Measurements from ENCODE around the gene RAE1.

Gene RAE1

GRCh38 chr20:57384953-57385761, 34.1 kb downstream of the RAE1 start:
- no peak for DNase-seq (ENCODE audit: insufficient read length)
- TF ChIP-seq TAF1 (IDR thresholded peaks at IDR 0.05; ENCODE audit: borderline replicate concordance, low read depth, low read length) (no peak), POLR2A (IDR thresholded peaks at IDR 0.05; ENCODE audit: low read depth, low read length) (no peak), POLR2AphosphoS5 (IDR thresholded peaks at IDR 0.05; ENCODE audit: low read depth, low read length) (no peak)
- FAIRE-seq, result no peak

- TF ChIP-seq POLR2A (IDR thresholded peaks at IDR 0.05; ENCODE audit: low read depth, low read length) (no peak), TAF1 (IDR thresholded peaks at IDR 0.05; ENCODE audit: borderline replicate concordance, low read depth, low read length) (no peak), POLR2AphosphoS5 (IDR thresholded peaks at IDR 0.05; ENCODE audit: low read depth, low read length) (no peak)
- DNase-seq (ENCODE audit: insufficient read length), result no peak
- no peak for FAIRE-seq
These were observed 34.9 kb downstream of the RAE1 start for GRCh38 chr20:57385940-57386339.

DNA sequence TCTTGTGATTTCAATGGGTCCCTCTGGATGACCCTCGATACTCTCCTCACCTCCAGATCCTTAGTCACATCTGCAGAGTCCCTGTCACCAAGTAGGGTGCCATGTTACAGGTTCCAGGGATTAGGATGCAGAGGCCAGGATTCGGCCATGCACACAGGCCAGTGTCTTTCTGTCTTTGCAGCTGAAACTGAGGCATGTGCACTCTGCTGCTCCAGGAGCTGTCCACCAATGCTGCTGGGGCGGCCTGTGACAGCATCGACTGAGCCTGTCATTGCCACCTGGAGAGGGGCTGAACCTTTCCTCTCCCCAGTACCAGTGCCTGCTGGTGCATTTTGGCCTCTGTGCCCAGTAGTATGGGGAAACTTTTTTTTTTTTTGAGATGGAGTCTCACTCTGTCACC, 35.7 kb downstream of the RAE1 start:
- no peak for TF ChIP-seq POLR2A (IDR thresholded peaks at IDR 0.05; ENCODE audit: low read depth, low read length)
- no peak for TF ChIP-seq POLR2AphosphoS5 (IDR thresholded peaks at IDR 0.05; ENCODE audit: low read depth, low read length)
- TF ChIP-seq TAF1 (IDR thresholded peaks at IDR 0.05; ENCODE audit: borderline replicate concordance, low read depth, low read length), result no peak
- DNase-seq (ENCODE audit: insufficient read length), result no peak
- FAIRE-seq, result no peak

DNA sequence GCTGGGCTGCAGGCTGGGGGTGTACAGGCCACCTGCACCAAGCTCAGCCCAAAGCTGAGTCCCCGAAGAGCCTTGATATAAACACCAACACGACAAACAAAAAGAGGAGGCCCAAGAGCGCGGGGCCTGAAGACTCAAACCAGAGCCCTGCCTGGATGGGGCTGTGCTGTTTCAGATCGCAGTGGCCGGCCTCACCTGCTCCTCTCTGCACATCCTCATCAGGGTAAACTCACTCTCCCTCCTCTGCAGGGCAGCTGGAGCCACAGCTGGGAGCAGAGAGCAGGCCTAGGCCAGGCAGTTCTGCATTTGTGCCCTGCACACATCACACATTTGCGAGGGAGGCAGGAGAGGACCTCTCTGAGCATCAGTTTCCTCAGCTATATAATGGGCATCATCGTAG, 36.4 kb downstream of the RAE1 start:
- DNase-seq (ENCODE audit: insufficient read length), result no peak
- no peak for FAIRE-seq
- TF ChIP-seq POLR2AphosphoS5 (IDR thresholded peaks at IDR 0.05; ENCODE audit: low read depth, low read length) (no peak), POLR2A (IDR thresholded peaks at IDR 0.05; ENCODE audit: low read depth, low read length) (no peak), TAF1 (IDR thresholded peaks at IDR 0.05; ENCODE audit: borderline replicate concordance, low read depth, low read length) (no peak)

DNA sequence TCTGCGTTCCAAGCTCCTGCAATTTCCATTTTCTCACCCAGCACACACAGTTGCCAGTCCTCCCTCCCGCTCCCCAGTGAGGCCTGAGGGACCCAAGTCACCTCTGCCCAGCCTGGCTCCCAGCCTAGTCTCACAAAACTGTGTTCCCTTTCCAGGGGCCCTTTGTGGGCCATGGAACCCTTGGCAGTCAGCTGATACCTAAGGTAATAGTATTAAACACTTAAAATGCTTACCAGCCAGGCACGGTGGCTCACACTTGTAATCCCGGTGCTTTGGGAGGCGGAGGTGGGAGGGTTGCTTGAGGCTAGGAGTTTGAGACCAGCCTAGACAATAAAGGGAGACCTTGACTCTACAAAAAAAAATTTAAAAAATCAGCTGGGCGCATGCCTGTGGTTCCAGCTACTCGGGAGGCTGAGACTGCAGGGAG, 36.9 kb downstream of the RAE1 start:
- TF ChIP-seq POLR2AphosphoS5 (IDR thresholded peaks at IDR 0.05; ENCODE audit: low read depth, low read length) (no peak), POLR2A (IDR thresholded peaks at IDR 0.05; ENCODE audit: low read depth, low read length) (no peak), TAF1 (IDR thresholded peaks at IDR 0.05; ENCODE audit: borderline replicate concordance, low read depth, low read length) (no peak)
- FAIRE-seq, result no peak
- DNase-seq (ENCODE audit: insufficient read length), result no peak

DNA sequence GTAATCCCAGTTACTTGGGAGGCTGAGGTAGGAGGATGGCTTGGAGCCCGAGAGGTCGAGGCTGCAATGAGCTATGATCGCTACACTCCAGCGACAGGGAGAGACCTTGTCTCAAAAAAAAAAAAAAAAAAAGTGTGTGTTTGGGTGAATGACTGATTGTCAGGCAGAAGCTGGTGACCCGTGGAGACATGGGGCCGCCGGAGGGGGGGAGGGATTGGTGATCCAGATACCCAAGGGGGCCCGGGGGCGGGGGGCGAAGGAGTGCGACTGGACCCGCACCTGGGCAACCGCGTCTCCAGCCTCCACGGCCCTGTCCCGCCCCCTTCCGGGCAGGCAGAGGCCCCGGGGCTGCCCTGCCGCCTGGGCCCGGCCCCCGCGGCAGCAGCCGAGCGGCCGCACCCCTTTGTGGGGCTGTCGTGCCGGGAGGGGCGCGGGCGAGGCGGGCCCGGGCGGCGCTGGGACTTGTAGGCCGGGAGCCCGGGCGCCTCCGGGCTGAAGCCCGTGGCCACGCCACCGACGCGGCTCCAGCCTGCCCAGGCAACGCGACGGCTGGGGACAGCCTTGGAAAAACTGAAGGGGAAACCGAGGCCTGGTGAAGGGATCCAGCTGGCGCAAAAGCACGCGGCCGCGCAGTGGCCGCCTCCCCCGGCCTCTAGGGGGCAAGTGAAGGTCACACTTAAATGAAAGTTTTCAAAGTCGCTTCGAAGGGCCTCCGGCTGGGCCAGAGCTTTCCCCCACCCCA, 38.1 kb downstream of the RAE1 start:
- DNase-seq (ENCODE audit: insufficient read length), result peak; percentile 73

DNA sequence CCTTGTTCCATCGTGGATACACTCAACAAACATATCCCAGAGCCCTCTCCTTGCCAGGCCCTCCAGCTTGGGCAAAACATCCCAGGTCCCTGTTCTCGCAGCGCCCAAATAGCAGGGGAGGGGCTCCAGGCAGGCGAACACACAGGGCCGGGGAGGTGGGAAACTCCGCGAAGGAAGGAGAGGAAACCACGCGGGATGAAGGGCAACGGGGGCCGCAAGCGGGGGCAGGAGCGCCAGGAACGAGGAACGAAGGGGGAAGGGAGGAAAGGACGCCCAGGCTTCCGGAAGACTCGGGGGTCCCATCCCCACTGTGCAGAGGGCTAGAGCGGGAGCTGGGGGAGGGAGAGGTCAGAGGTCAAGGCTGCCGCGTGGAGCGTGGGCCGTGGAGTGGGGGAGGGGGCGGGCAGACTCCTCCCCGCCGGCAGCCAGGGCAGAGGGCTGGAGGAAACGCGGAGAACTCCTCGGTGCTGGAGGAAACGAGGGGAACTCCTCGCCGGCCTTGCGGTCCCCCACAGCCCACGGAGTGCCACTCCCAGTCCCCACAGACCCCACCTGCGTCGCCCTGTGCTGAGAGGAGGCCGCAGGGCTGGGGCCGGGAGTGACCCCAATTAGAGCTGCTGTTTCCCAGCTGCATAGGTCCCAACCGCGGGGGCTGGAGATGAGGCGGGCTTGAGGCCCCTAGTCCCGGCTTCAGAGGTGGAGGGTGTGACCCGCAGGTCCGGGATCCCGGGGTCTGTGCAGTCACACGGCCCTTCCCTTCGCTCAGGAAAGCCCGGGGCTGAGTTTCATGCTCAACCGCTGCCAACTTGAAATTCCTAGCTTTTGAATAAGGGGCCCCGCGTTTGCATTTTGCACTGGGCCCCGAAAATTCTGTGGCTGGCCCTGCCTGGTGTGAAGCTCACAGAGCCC, 38.9 kb downstream of the RAE1 start:
- no peak for DNase-seq (ENCODE audit: insufficient read length)
- TF ChIP-seq POLR2AphosphoS5 (IDR thresholded peaks at IDR 0.05; ENCODE audit: low read depth, low read length) (peak; percentile 72), TAF1 (IDR thresholded peaks at IDR 0.05; ENCODE audit: borderline replicate concordance, low read depth, low read length) (peak; percentile 28), POLR2A (IDR thresholded peaks at IDR 0.05; ENCODE audit: low read depth, low read length) (peak; percentile 78; the same call in 1 of the 2 replicates)
- FAIRE-seq, result peak; percentile 78

More for the DNA sequence above, 38.1 kb downstream of the RAE1 start:
- FAIRE-seq, result peak; percentile 78
- no peak for TF ChIP-seq POLR2A (IDR thresholded peaks at IDR 0.05; ENCODE audit: low read depth, low read length)

GRCh38 chr20:57390604-57391438, 39.8 kb downstream of the RAE1 start, which contains the start of gene RBM38:
TSS of gene RBM38 (plus strand) at chr20:57391396. CDS start at chr20:57391582, 186 bp downstream.
- peak; percentile 91 for FAIRE-seq
- TF ChIP-seq TAF1 (IDR thresholded peaks at IDR 0.05; ENCODE audit: borderline replicate concordance, low read depth, low read length) (0 out of 2 replicates have a peak, but pooled peaks have one; percentile 27), POLR2A (IDR thresholded peaks at IDR 0.05; ENCODE audit: low read depth, low read length) (no peak; the same call in 1 of the 2 replicates), POLR2AphosphoS5 (IDR thresholded peaks at IDR 0.05; ENCODE audit: low read depth, low read length) (peak; percentile 9; the same call in 1 of the 2 replicates)

DNA sequence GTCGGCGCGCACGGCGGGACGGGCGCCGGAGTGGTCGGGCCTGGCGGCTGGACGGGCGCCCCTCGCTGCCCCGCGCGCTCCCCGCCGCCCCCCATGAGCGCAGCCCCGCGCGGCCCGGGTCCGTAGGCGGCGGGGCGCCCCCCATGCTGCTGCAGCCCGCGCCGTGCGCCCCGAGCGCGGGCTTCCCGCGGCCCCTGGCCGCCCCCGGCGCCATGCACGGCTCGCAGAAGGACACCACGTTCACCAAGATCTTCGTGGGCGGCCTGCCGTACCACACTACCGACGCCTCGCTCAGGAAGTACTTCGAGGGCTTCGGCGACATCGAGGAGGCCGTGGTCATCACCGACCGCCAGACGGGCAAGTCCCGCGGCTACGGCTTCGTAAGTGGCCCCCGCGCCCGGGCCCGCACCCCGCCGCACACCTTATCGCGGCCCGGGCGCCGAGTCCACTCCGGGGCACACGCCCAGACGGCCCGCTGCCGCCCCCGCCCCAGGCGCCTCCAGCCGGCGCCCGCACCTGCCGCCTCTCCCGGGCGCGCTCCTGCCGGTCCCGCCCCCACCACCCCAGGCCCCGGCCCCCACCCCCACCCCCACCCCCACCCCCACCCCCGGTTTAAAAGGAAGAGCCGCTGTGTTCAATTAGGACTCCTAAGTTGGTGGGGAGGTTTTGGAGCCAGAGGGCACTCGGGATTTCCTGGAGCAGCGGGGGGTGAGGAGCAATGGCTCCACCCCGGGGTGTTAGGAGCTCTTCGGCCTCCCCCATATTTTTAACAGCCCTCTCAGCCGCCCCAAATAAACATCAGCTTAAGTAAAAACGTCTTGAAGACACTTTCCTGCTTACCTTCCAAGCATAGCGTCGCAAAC, 40.6 kb downstream of the RAE1 start:
- DNase-seq (ENCODE audit: insufficient read length) (no peak), FAIRE-seq (no peak)
- TF ChIP-seq TAF1 (IDR thresholded peaks at IDR 0.05; ENCODE audit: borderline replicate concordance, low read depth, low read length) (no peak), POLR2A (IDR thresholded peaks at IDR 0.05; ENCODE audit: low read depth, low read length) (peak; percentile 73; the same call in 1 of the 2 replicates)

More at GRCh38 chr20:57390604-57391438, 39.8 kb downstream of the RAE1 start, which contains the start of gene RBM38:
- peak; percentile 85 for DNase-seq (ENCODE audit: insufficient read length)
